Activated naive CD8-positive, alpha-beta T cell treated with anti-CD3 and anti-CD28 coated beads, Interleukin-2, amount 50 U/mL, for 24 hours (primary cell): ENCODE measurements around the gene GABBR1.

Source experiments
- ATAC-seq: fragments of 150-1000 bp; cut with Tn5 transposase; one replicate; pipeline ENCODE4 v1.10.0; 2021
- DNase-seq: peaks from one replicate; pipeline ENCODE4 v3.0.0; 2021
- H3K27ac Mint-ChIP-seq: one replicate; pipeline ENCODE4 v1.8.0; 2021; ENCODE audit warnings: mild to moderate bottlenecking, mixed read lengths
- H3K27me3 Mint-ChIP-seq: one replicate; pipeline ENCODE4 v1.8.0; 2021; ENCODE audit warnings: mixed read lengths
- H3K36me3 Mint-ChIP-seq: one replicate; pipeline ENCODE4 v1.8.0; 2021; ENCODE audit warnings: low read depth, mixed read lengths
- H3K4me1 Mint-ChIP-seq: one replicate; pipeline ENCODE4 v1.8.0; 2021; ENCODE audit warnings: mixed read lengths
- H3K4me3 Mint-ChIP-seq: one replicate; pipeline ENCODE4 v1.8.0; 2021; ENCODE audit warnings: mild to moderate bottlenecking, moderate library complexity, mixed read lengths
- H3K9me3 Mint-ChIP-seq: one replicate; pipeline ENCODE4 v1.8.0; 2021; ENCODE audit warnings: mixed read lengths

GABBR1 gene

DNA sequence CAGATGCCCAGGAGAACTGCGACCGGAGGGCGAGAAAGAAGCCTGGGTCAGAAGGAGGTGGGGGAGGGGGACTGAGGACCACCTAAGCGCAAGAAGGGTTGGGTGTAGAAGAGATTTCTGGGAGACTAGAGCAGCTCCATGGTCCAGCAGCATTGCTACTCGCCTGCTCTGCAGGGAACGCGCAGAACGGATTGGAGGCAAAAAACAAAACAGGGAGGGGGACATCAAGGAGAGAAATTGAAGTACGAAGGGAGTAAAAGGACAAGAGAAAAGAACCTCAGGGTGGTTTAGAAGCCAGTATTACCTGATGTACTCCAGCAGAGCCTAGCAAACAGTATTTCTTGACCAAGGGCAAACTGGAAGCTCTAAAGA is 537 bp upstream of the GABBR1 start:
- Mint-ChIP-seq H3K27me3 (peaks cover 10% of the 10 kb centered on the region), H3K4me3 (peak overlapping the region; percentile 86), H3K4me1 (peaks cover 40% of the 10 kb centered on the region), H3K27ac (peak overlapping the region; percentile 68), H3K9me3 (no peaks in the 10 kb centered on the region), H3K36me3 (peaks cover 2% of the 10 kb centered on the region)
- DNase-seq: no peak
- ATAC-seq: no peak

DNA sequence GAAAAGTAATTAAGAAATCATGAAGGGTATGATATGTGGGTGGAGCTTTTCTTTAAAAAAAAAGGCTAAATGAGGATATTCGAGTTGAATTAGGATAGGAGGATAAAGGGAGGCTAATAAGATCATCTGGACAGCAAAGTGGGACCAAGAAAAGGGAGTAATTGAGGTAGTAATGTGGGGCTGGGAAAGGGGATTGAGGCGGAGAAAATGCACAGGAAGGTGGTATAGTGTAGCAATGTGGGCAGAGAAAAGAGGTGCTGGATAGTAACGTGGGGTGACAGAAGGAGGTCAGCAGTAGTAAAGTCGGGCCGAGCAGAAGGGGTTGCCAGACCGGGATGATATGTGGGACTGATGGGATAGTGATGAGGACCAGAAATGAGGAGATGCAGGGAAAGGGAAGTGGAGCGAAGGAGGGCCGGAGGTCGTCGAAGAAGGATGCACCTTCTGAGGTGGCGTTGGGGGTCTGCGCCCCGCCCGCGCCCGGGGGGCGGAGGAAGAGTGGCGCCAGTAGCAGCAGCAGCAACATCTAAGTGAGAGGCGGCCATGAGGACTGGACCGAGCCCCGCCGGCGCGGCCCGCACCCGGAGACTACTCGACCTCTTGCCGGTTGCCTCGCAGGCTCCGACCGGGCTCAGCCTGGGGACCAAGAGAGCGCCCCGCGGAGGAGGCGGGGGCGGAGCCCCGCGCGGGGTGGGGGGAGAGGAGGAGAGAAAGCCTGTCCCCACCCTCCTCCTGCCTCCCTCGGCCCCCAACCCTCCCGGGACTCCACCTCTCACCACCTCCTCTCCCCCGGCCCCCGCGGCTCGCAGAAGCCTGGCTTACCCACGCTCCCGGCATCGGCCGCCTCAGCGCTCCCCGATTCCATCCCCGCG is 887 bp downstream of the GABBR1 start:
- DNase-seq: peak; percentile 54
- peak overlapping the region; percentile 49 for H3K27ac Mint-ChIP-seq
- H3K4me1 Mint-ChIP-seq: peaks cover 43% of the 10 kb centered on the region
- peaks cover 11% of the 10 kb centered on the region for H3K27me3 Mint-ChIP-seq
- no peaks in the 10 kb centered on the region for H3K9me3 Mint-ChIP-seq
- H3K4me3 Mint-ChIP-seq: peak overlapping the region; percentile 86
- peaks cover 2% of the 10 kb centered on the region for H3K36me3 Mint-ChIP-seq
- peak; percentile 27 for ATAC-seq

DNA sequence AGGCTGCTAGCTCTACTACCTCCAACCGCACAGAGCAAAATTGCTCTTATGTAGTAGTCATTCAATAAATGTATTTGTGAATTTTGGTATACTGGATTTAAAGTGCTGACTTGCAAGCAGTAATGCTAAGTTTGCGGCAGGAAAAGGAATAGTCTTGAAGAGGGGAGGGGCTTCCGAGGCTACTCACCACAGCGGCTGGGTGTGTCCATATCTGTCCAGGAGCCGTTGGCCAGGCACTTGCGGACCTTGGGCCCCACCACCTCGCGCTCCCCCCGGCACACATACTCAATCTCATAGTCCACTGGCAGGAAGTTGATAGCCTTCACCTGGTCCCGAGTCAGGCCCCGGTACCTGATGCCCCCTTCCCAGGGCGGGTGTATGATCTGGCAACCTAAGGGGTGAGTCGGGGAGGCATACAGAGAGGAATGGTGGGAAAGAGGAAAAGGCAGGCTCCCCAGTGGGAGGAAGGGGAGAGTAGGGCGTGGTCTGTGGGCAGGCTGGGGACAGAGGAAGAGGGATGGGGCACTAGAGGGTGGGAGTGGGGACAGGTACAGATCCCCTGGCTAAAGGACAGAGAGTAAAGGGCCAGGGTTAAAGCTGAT is 1.7 kb downstream of the GABBR1 start:
- Mint-ChIP-seq H3K4me3 (peak overlapping the region; percentile 86), H3K4me1 (peaks cover 43% of the 10 kb centered on the region), H3K27me3 (peaks cover 16% of the 10 kb centered on the region), H3K27ac (no peak overlapping the region), H3K36me3 (peaks cover 2% of the 10 kb centered on the region), H3K9me3 (no peaks in the 10 kb centered on the region)
- ATAC-seq (no peak), DNase-seq (no peak)

DNA sequence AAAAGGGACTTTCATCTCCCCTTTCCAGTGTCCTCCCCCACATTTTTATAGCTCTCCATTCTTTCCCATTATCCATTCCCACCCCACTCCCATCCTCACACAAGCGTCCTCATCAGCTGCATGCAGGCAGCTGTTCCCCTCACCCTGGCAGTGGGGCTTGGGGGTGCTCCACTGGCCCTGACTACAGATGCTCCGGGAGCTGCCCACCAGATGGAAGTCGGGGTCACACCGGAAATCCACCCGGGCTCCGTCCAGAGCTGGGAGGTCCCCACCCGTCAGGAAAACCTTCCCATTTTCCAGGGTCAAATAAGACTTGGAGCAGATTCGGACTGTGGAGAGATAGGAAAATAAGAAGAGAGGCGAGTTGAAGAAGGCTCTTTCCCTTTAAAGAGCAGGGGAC is 2.7 kb downstream of the GABBR1 start:
- peaks cover 43% of the 10 kb centered on the region for H3K4me1 Mint-ChIP-seq
- no peak overlapping the region for H3K4me3 Mint-ChIP-seq
- no peak for ATAC-seq

GRCh38 chr6:29629571-29629970 is 3.4 kb downstream of the GABBR1 start:
- Mint-ChIP-seq H3K4me3 (peak overlapping the region; percentile 85), H3K4me1 (peaks cover 43% of the 10 kb centered on the region), H3K36me3 (peaks cover 2% of the 10 kb centered on the region), H3K27me3 (peaks cover 16% of the 10 kb centered on the region), H3K27ac (no peak overlapping the region), H3K9me3 (no peaks in the 10 kb centered on the region)
- DNase-seq (no peak), ATAC-seq (no peak)

More for the DNA sequence above, 2.7 kb downstream of the GABBR1 start:
- no peaks in the 10 kb centered on the region for H3K9me3 Mint-ChIP-seq
- no peak for DNase-seq
- no peak overlapping the region for H3K27ac Mint-ChIP-seq
- H3K27me3 Mint-ChIP-seq: peaks cover 16% of the 10 kb centered on the region
- peaks cover 2% of the 10 kb centered on the region for H3K36me3 Mint-ChIP-seq

GRCh38 chr6:29628419-29629281 is 4.3 kb downstream of the GABBR1 start:
- peaks cover 36% of the 10 kb centered on the region for H3K4me1 Mint-ChIP-seq
- H3K9me3 Mint-ChIP-seq: no peaks in the 10 kb centered on the region
- peaks cover 16% of the 10 kb centered on the region for H3K27me3 Mint-ChIP-seq
- H3K27ac Mint-ChIP-seq: peak overlapping the region; percentile 69
- peaks cover 2% of the 10 kb centered on the region for H3K36me3 Mint-ChIP-seq
- peak overlapping the region; percentile 85 for H3K4me3 Mint-ChIP-seq
- peak; percentile 54 for ATAC-seq
- peak; percentile 74 for DNase-seq

DNA sequence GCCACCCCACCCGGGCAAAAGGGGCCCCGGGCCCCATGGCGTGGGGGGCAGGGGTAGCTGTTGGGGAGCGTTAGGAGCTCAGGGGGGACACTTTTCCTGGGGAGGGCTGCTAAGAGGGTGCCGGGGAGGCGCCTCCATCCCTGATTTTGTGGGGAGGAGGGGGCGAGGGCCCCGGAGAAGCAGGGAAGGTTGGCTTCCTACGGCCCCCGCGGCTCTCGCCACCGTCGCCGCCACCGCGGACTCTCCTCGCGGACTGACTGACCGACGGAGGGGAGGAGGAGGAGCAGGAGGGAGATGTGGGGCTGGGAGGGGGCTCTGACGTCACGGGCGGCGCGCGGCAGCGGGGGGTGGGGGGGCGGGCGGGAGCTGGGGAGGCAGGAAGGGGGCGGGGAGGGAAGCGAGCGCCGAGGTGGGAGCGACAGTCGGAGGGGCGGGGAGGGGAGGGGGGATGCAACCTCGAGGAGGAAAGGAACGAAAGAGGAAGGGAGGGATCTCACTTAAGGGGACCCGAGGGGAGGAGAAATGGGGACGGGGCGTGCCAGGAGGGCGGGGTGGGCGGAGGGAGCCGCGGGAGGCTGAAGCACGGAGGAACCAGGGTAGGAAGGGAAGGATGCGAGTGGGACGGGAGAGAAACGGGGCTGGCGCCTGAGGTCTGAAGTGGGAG is 5.1 kb downstream of the GABBR1 start:
- H3K27me3 Mint-ChIP-seq: peaks cover 16% of the 10 kb centered on the region
- H3K36me3 Mint-ChIP-seq: peaks cover 2% of the 10 kb centered on the region
- H3K4me1 Mint-ChIP-seq: peaks cover 31% of the 10 kb centered on the region
- ATAC-seq: peak; percentile 31
- DNase-seq: peak; percentile 57
- no peaks in the 10 kb centered on the region for H3K9me3 Mint-ChIP-seq
- H3K4me3 Mint-ChIP-seq: peak overlapping the region; percentile 85
- peak overlapping the region; percentile 69 for H3K27ac Mint-ChIP-seq

GRCh38 chr6:29626948-29627754 is 5.8 kb downstream of the GABBR1 start:
- Mint-ChIP-seq H3K27me3 (peaks cover 16% of the 10 kb centered on the region), H3K4me3 (peak overlapping the region; percentile 44), H3K9me3 (no peaks in the 10 kb centered on the region), H3K4me1 (peaks cover 30% of the 10 kb centered on the region), H3K36me3 (peaks cover 2% of the 10 kb centered on the region), H3K27ac (no peak overlapping the region)
- no peak for DNase-seq
- no peak for ATAC-seq

- no peaks in the 10 kb centered on the region for H3K9me3 Mint-ChIP-seq
- peaks cover 6% of the 10 kb centered on the region for H3K36me3 Mint-ChIP-seq
- ATAC-seq (no peak), DNase-seq (no peak)
- no peak overlapping the region for H3K4me3 Mint-ChIP-seq
- H3K4me1 Mint-ChIP-seq: peaks cover 16% of the 10 kb centered on the region
- H3K27ac Mint-ChIP-seq: no peak overlapping the region
- peaks cover 8% of the 10 kb centered on the region for H3K27me3 Mint-ChIP-seq
These were observed 7.5 kb downstream of the GABBR1 start for GRCh38 chr6:29625337-29625930.

GRCh38 chr6:29624520-29624961 is 8.4 kb downstream of the GABBR1 start:
- ATAC-seq (no peak), DNase-seq (no peak)
- Mint-ChIP-seq H3K4me3 (no peak overlapping the region), H3K9me3 (no peaks in the 10 kb centered on the region), H3K4me1 (peaks cover 13% of the 10 kb centered on the region), H3K36me3 (peaks cover 6% of the 10 kb centered on the region), H3K27me3 (peaks cover 6% of the 10 kb centered on the region), H3K27ac (no peak overlapping the region)

GRCh38 chr6:29620630-29621029 is 12.4 kb downstream of the GABBR1 start:
- Mint-ChIP-seq H3K9me3 (no peaks in the 10 kb centered on the region), H3K27ac (no peak overlapping the region), H3K4me1 (no peaks in the 10 kb centered on the region), H3K4me3 (no peak overlapping the region), H3K36me3 (peaks cover 9% of the 10 kb centered on the region), H3K27me3 (no peaks in the 10 kb centered on the region)
- DNase-seq (no peak), ATAC-seq (no peak)

- ATAC-seq: no peak
- H3K27ac Mint-ChIP-seq: no peak overlapping the region
- H3K36me3 Mint-ChIP-seq: peaks cover 9% of the 10 kb centered on the region
- no peak overlapping the region for H3K4me3 Mint-ChIP-seq
- no peaks in the 10 kb centered on the region for H3K9me3 Mint-ChIP-seq
- H3K4me1 Mint-ChIP-seq: no peaks in the 10 kb centered on the region
- no peak for DNase-seq
- no peaks in the 10 kb centered on the region for H3K27me3 Mint-ChIP-seq
These were observed 13.3 kb downstream of the GABBR1 start for GRCh38 chr6:29619578-29620160.
